ENCODE measurements around the gene ZNF518A. TPM values are rescaled to one million over a fixed set of nuclear protein-coding genes. Genes with fewer than 3 reads are reported as not detected.

ZNF518A gene
- total RNA-seq, 4 donors from 2014 or later = 14.4 to 26.3 (median 16.4) TPM

GRCh38 chr10:96089670-96090462, 40.2 kb upstream of the ZNF518A start:
- peaks cover 0 to 6% (median 0%) of the 10 kb centered on the region in 3 donors for H3K4me1 ChIP-seq
- H3K9me3 ChIP-seq = no peaks in the 10 kb centered on the region
- WGBS, 2 donors (ENCODE audit: low coverage in 1 of 2) = 0% methylated on average over 12 of the region's 47 CpGs; no CpG with 5 or more reads in 1 of the 2 donors
- H3K27ac ChIP-seq = peak overlapping the region; percentile 66 to 92 (median 89)
- H3K36me3 ChIP-seq = peaks cover 0 to 7% of the 10 kb centered on the region in 2 donors
- peaks cover 27% of the 10 kb centered on the region for H3K27me3 ChIP-seq
- TF ChIP-seq CTCF (IDR thresholded peaks at IDR 0.05) (peak in 1 of 4 experiments; percentile 7), POLR2AphosphoS5 (IDR thresholded peaks at IDR 0.05) (peak; percentile 87), POLR2A (IDR thresholded peaks at IDR 0.05) (peak; percentile 34 to 37), EP300 (IDR thresholded peaks at IDR 0.05) (no peak)
- ATAC-seq = peak; percentile 96
- H3K4me3 ChIP-seq = peak overlapping the region; percentile 65 to 66

GRCh38 chr10:96090463-96090800, 39.7 kb upstream of the ZNF518A start:
- peaks cover 0 to 5% of the 10 kb centered on the region in 2 donors for H3K36me3 ChIP-seq
- WGBS, 2 donors (ENCODE audit: low coverage in 1 of 2) = 78 to 86% methylated on average over 7 to 9 of the region's 9 CpGs
- peak overlapping the region; percentile 66 to 92 (median 89) for H3K27ac ChIP-seq

GRCh38 chr10:96092999-96093767, 36.9 kb upstream of the ZNF518A start:
- Histone ChIP-seq H3K4me1 (peaks cover 0 to 6% (median 0%) of the 10 kb centered on the region in 3 donors), H3K27me3 (peaks cover 61% of the 10 kb centered on the region), H3K36me3 (no peaks in the 10 kb centered on the region), H3K27ac (no peak overlapping the region), H3K9me3 (peaks cover 0 to 6% (median 0%) of the 10 kb centered on the region in 3 donors), H3K4me3 (no peak overlapping the region)
- no peak for ATAC-seq
- TF ChIP-seq POLR2AphosphoS5 (IDR thresholded peaks at IDR 0.05) (no peak), POLR2A (IDR thresholded peaks at IDR 0.05) (no peak), EP300 (IDR thresholded peaks at IDR 0.05) (no peak), CTCF (IDR thresholded peaks at IDR 0.05) (no peak)
- WGBS, 2 donors (ENCODE audit: low coverage in 1 of 2) = 63 to 83% methylated on average over 8 of the region's 8 CpGs

More at GRCh38 chr10:96090463-96090800, 39.7 kb upstream of the ZNF518A start:
- no peak for ATAC-seq
- Histone ChIP-seq H3K9me3 (no peaks in the 10 kb centered on the region), H3K27me3 (peaks cover 33% of the 10 kb centered on the region), H3K4me3 (peak overlapping the region; percentile 65 to 66), H3K4me1 (peaks cover 0 to 6% (median 0%) of the 10 kb centered on the region in 3 donors)
- no peak for TF ChIP-seq POLR2AphosphoS5 (IDR thresholded peaks at IDR 0.05)

GRCh38 chr10:96093948-96094347, 36.1 kb upstream of the ZNF518A start:
- H3K27me3 ChIP-seq = peaks cover 68% of the 10 kb centered on the region
- no peaks in the 10 kb centered on the region for H3K36me3 ChIP-seq
- no peak overlapping the region for H3K27ac ChIP-seq
- peaks cover 0 to 6% (median 0%) of the 10 kb centered on the region in 3 donors for H3K9me3 ChIP-seq
- TF ChIP-seq POLR2AphosphoS5 (IDR thresholded peaks at IDR 0.05) (no peak), POLR2A (IDR thresholded peaks at IDR 0.05) (no peak), EP300 (IDR thresholded peaks at IDR 0.05) (no peak), CTCF (IDR thresholded peaks at IDR 0.05) (no peak)
- peaks cover 0 to 6% (median 0%) of the 10 kb centered on the region in 3 donors for H3K4me1 ChIP-seq
- ATAC-seq = no peak
- WGBS, 2 donors (ENCODE audit: low coverage in 1 of 2) = 39 to 61% methylated on average over 2 of the region's 2 CpGs
- no peak overlapping the region for H3K4me3 ChIP-seq

- Histone ChIP-seq H3K36me3 (no peaks in the 10 kb centered on the region), H3K27ac (no peak overlapping the region), H3K27me3 (peaks cover 96% of the 10 kb centered on the region), H3K4me1 (no peaks in the 10 kb centered on the region), H3K9me3 (peaks cover 0 to 6% (median 0%) of the 10 kb centered on the region in 3 donors), H3K4me3 (no peak overlapping the region)
- TF ChIP-seq POLR2AphosphoS5 (IDR thresholded peaks at IDR 0.05) (no peak), EP300 (IDR thresholded peaks at IDR 0.05) (no peak), POLR2A (IDR thresholded peaks at IDR 0.05) (no peak), CTCF (IDR thresholded peaks at IDR 0.05) (no peak)
- WGBS, 2 donors (ENCODE audit: low coverage in 1 of 2) = 70 to 87% methylated on average over 1 of the region's 1 CpG
- ATAC-seq = no peak
Observed at GRCh38 chr10:96096958-96097357, 33.1 kb upstream of the ZNF518A start.
